Ovary (tissue), 3 donors: ENCODE measurements around the gene UNKL.

Experiments
- CTCF ChIP-seq, 3 donors: fragments of 450-650 bp in 2 of 3; fragments of 200-600 bp in 1 of 3; IDR thresholded peaks; one replicate each; pipeline versions ENCODE4 v1.5.1 to v1.8.0; 2016 to 2022; ENCODE audit warnings: antibody characterized with exemption in 3 of 3, mild to moderate bottlenecking in 1 of 3
- POLR2A ChIP-seq: fragments of 450-650 bp; IDR thresholded peaks from one replicate; pipeline ENCODE4 v1.6.1; 2017; ENCODE audit warnings: antibody characterized with exemption, mild to moderate bottlenecking, moderate library complexity
- donor health status: DM: no; HTN: no; CAD: no.

DNA sequence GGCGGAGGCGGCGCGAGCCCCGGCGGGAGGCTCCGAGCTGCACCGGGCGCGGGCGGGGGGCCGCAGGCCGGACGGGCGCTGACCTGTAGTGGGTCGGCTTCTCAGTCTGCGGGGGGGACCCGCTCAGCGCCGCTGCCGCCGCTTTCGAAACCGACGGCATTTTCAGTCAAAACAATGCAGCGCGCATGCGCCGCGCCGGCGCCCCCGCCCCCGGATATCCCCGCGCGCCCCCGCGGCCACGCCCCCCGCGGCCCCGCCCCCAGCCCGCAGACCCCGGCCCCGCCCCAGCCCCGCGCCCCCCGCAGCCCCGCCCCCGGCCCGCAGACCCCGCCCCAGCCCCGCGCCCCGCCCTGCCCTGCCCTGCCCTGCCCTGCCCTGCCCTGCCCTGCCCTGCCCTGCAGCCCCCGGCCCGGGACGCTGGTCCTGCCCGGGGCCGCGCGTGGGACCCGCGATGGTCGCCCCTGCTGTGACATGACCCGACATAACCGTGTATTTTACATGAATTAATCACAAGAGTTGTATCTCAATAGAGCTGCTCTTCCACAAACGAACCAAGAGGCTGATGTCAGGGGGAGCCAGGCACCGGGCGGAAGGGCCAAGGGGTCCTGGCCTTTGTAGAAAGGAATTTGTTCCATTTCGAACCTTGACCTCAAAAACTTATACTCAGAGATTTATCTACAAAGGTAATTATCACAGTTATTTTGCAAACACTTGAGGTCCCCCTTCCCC, at the start of gene UNKL:
- TF ChIP-seq CTCF (IDR thresholded peaks at IDR 0.05) (no peak), POLR2A (no peak)
